OCI-LY7 (cell line): ENCODE results near the gene GRIA1.

Experiments used
- CTCF ChIP-seq: fragments of 200-600 bp; sonication (generic); conservative IDR thresholded peaks from 2 replicates; pipeline ENCODE4 v1.5.1; 2014; ENCODE audit warnings: mild to moderate bottlenecking, antibody characterized with exemption, low read length, moderate library complexity, mixed read lengths
- EZH2phosphoT487 ChIP-seq: fragments of 200-600 bp; sonication (generic); IDR thresholded peaks from 2 replicates; pipeline ENCODE4 v1.6.1; 2018; ENCODE audit warnings: low read depth, borderline replicate concordance, mild to moderate bottlenecking, mixed run types, antibody characterized with exemption, low read length, moderate library complexity, mixed read lengths

DNA sequence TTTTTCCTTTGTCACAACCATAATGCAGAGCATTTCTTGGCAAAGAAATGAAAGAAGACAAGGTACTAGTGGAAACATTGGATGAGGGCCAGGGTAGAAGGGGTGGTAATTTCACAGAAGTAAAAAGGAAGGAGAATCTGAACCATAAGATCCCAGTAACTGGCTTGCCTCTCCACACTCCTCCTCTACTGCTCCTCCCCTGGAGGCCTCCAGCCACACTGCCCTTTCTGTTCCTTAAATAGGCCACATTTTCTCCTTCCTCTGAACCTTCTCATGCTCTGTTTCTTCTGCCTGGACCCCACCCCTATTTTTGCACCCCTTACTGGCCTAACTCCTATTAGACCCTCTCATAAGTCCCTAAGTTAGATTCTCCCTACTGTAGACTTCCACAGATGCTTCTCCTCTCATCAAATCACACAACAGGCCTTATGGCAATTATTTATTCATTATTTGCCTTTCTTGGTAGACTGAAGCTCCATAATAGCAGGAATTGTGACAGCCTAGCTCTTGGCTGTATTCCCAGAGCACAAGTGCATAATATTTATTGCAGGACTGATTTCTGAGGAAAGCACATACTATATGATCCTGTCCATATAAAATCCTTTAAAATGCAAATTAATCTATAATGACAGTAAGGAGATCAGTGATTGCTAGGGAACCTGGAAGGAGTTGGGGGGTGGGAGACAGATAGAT is 31.3 kb upstream of the GRIA1 start:
- no peak for TF ChIP-seq CTCF
- TF ChIP-seq EZH2phosphoT487, result no peak
